Gastrocnemius medialis (tissue), 4 donors: ENCODE data around the gene NTSR2.

Experiments used
- CTCF ChIP-seq, 5 experiments: fragments of 450-650 bp in 3 of 5; fragments of 200-600 bp in 2 of 5; sonication (generic) in 2 of 5; IDR thresholded peaks in 4 of 5; conservative IDR thresholded peaks in 1 of 5; 1 replicate in 4 of 5; 2 replicates in 1 of 5; pipeline ENCODE4 v1.5.1; 2016 to 2019; ENCODE audit warnings: antibody characterized with exemption in 5 of 5, mild to moderate bottlenecking in 3 of 5, moderate library complexity in 3 of 5
- POLR2A ChIP-seq, 2 donors: fragments of 450-650 bp; IDR thresholded peaks; one replicate each; pipeline ENCODE4 v1.6.1; 2017; ENCODE audit warnings: antibody characterized with exemption in 2 of 2, mild to moderate bottlenecking in 2 of 2, moderate library complexity in 2 of 2

DNA sequence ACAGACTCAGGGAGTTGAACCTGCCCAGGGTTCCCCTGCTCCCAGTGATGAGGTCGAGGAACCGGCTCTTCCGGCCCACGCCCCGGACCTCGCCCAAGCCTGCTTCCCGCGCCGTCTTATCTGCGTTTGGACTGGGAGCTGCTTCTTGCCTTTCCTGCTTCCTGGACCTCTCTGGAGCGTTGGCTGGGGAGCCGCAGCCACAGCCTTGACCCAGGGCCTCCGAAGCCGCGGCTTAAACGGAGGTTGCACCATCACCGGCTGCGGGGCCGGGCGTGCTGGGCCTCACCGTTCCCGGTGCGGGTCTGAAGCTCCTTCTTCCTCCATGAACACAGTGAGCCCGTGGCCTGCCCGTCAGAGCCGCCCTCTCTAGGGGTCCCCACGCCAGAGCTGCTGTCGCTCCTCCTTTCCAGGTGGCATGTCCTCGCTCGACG, 13.3 kb downstream of the NTSR2 start:
- TF ChIP-seq CTCF (IDR thresholded peaks at IDR 0.05 in 4 of 5, conservative IDR thresholded peaks at IDR 0.05 in 1 of 5) (no peak), POLR2A (IDR thresholded peaks at IDR 0.05) (no peak)
